Fibroblast of lung (primary cell): ENCODE data around the gene CFAP221.

Experiments
- EZH2 ChIP-seq: IDR thresholded peaks from 2 replicates; pipeline ENCODE4 v1.5.1; 2012; ENCODE audit warnings: low read length, control low read depth, mild to moderate bottlenecking; ENCODE audit errors: missing control alignments
- TF ChIP-seq, protein P1 (sequence below), 2 donors: IDR thresholded peaks in 1 of 2; conservative IDR thresholded peaks in 1 of 2; 1 replicate in 1 of 2; 2 replicates in 1 of 2; pipeline ENCODE4 v1.5.1; 2011 to 2012; ENCODE audit warnings: low read length in 2 of 2, control low read depth in 1 of 2, inconsistent platforms in 1 of 2, low read depth in 1 of 2, mild to moderate bottlenecking in 1 of 2

DNA sequence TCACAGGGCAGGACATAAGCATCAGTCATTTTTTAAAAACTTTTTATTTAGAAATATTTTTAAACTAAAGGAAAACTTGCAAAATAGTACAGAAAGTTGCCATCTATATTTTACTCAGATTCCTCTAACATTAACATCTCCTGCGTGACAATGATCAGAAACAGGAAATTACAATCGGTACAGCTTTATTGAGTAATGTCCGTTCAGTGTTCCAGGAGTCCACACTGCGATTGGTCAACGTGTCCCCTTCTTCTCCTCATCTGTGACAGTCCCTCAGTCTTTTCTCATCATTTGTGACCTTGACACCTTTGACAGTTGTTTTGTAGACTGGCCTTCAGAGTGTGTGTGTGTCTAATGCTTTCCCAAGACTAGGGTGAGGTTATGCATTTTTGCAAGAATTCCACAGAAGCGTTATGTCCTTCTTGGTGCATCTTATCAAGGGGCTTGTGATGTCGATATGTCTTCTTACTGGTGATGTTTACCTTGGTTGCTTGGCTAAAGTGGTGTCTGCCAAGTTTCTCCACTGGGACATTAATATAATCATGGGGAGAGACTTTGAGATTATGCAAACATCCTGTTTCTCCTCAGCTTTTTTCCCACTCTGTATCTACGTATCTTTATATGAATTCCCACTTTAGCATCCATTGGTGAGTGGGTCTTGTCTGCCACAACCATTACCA, 113.4 kb downstream of the CFAP221 start:
- TF ChIP-seq, protein P1, sequence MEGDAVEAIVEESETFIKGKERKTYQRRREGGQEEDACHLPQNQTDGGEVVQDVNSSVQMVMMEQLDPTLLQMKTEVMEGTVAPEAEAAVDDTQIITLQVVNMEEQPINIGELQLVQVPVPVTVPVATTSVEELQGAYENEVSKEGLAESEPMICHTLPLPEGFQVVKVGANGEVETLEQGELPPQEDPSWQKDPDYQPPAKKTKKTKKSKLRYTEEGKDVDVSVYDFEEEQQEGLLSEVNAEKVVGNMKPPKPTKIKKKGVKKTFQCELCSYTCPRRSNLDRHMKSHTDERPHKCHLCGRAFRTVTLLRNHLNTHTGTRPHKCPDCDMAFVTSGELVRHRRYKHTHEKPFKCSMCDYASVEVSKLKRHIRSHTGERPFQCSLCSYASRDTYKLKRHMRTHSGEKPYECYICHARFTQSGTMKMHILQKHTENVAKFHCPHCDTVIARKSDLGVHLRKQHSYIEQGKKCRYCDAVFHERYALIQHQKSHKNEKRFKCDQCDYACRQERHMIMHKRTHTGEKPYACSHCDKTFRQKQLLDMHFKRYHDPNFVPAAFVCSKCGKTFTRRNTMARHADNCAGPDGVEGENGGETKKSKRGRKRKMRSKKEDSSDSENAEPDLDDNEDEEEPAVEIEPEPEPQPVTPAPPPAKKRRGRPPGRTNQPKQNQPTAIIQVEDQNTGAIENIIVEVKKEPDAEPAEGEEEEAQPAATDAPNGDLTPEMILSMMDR (conservative IDR thresholded peaks at IDR 0.05 in 1 of 2, IDR thresholded peaks at IDR 0.05 in 1 of 2; ENCODE audit: low read depth in 1 of 2, low read length in 2 of 2): no peak
- TF ChIP-seq EZH2: no peak
